A549 treated with RU486 at 1 μM for 4 hours (cell line): ENCODE measurements around the gene NMB. TPM values are rescaled to one million over a fixed set of nuclear protein-coding genes. Genes with fewer than 3 reads are reported as not detected.

Experiments
- total RNA-seq: library from RNA; stranded (reverse); fragments of 200-300 nt; extraction: Qiagen RNA extraction; gene quantifications from 5 replicates; pipeline ENCODE4 v1.2.3, GENCODE V29; 2022; ENCODE audit warnings: low read depth

The NMB gene
- 16.4 to 29.4 TPM (median 26.3 TPM) in 5 replicates for total RNA-seq

GRCh38 chr15:84658080-84658787, at the start of gene NMB:
NMB (minus strand) TSS chr15:84658199; CDS start chr15:84658152, 47 bp downstream.

GRCh38 chr15:84653910-84654688, 3.9 kb downstream of the NMB start, which contains the start of gene WDR73:
WDR73 (minus strand) TSS chr15:84654283; CDS start chr15:84654274, 9 bp downstream.

Other genes with a start within 250 kb of the NMB start
- 12.7 to 17.0 TPM (median 14.8 TPM) in 5 replicates for gene ZSCAN2, start 57.2 kb downstream of the NMB start, total RNA-seq
- gene WDR73, start 3.9 kb downstream of the NMB start, total RNA-seq, result 37.3 to 48.7 TPM (median 37.8 TPM) in 5 replicates
- gene SEC11A, start 57.9 kb upstream of the NMB start, total RNA-seq, result 294 to 472 TPM (median 333 TPM) in 5 replicates
- 16.2 to 21.8 TPM (median 19.9 TPM) in 5 replicates for gene ZNF592, start 90.4 kb upstream of the NMB start, total RNA-seq
- 0.02 to 0.12 TPM (median 0.09 TPM) in 5 replicates for gene ALPK3, start 159.2 kb upstream of the NMB start, total RNA-seq
- gene SLC28A1, start 226.5 kb upstream of the NMB start, total RNA-seq, result 0.07 TPM in 1 of 5 replicates, not detected in the others